Superior temporal gyrus (tissue), 1 donor: ENCODE results near the gene GNG11.
"Not testable (repeated sequence)": the region's sequence is repeated elsewhere in the genome, so short reads cannot be mapped to it uniquely, and the experiment has no call there.

Experiments used
- DNase-seq: peaks from one replicate; pipeline ENCODE4 v3.0.0-alpha.2; 2016; ENCODE audit errors: extremely low spot score

The GNG11 gene

DNA sequence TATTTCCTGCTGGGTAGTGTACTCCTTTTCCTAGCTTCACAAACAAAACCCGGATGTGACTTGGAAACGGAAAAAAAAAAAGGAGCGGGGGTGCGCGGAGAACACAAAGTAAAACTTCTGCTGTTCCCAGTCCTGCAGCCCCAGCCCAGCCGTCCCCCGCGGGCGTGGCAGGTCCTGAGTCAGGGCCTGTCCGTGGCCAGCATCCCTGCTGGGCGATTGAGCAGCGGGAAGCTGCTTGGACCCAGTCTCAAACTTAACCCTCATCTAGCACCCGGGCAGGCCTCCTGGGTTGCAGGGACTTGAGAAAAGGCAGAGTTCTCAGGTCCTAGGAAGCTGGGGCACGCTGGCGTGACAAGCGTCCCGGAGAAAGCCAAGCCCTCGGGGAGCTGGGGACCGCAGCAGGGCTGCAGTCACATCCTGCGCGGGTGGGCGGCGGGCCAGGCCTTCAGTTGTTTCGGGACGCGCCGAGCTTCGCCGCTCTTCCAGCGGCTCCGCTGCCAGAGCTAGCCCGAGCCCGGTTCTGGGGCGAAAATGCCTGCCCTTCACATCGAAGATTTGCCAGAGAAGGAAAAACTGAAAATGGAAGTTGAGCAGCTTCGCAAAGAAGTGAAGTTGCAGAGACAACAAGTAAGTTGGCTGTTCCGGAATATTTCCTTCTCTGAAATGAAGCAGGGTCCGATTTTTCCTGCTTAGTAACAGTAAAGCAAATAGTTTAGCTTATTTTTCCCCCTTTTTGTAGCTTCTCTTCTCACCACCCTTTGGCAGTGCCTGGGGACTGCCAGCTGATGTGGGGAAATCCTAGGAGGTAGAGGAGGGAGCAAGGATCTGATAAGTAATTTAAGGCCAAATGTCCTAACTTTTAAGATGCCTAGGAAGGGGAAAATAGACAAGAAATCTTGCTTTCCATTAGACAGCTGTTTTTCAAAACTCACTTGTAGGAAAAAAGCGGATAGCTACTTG is at the start of gene GNG11:
GNG11 (plus strand) TSS at position 129 of the 960 bp plus-strand sequence; CDS start at position 532, 403 bp downstream.
- peak; percentile 39 for DNase-seq

DNA sequence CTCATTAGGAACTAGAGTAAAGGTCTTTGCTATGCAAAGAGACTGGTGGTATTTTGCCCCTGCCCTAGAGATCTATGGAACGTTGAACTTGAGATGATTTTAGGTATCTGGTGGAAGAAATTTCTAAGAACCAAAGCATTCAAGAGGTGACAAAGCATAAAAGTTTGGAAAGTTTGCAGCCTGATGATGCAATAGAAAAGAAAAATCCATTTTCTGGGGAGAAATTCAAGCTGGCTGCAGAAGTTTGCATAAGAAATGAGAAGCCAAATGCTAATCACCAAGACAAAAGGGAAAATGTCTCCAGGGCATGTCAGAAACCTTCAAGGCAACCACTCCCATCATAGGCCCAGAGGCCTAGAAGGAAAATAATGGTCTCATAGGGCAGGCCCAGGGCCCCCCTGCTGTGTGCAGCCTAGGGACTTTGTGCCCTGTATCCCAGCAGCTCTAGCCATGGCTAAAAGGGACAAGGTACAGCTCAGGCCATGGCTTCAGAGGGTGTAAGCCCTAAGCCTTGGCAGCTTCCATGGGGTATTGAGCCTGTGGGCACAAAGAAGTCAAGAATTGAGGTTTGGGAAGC is 47.4 kb upstream of the GNG11 start:
- no peak for DNase-seq

DNA sequence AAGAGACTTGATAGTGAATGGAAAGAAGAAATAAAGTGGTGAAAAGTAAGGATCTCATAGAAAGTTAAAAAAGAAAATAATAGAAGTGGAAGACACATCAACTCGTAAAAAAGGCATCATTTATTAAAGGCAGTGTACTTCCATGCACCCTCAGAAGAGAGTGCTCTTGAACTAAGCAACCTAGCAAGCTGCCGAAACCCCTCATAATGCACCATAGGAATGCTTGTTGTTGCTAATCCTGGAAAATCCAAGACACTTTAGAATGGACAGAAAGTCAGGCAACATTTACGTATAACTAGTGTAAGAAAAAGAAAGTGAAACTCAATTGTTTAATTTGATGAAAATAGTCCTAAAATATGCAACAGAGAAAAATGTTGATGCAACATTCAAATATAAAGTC is 43.8 kb upstream of the GNG11 start:
- no peak for DNase-seq

DNA sequence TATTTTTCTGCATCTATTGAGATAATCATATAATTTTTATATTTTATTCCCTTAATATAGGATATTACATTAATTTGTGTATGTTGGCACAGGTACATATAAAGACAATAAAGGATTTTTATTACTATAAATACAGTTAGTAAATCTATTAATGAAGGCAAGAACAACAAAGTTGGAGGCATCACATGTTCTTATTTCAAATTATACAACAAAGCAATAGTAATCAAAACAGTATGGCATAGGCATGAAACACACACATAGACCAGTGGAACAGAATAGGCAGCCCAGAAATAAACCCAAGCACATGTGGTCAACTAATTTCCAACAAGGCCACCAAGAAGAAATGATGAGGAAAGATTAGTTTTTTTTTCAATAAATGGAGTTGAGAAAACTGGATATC is 42.2 kb upstream of the GNG11 start:
- DNase-seq, result no peak

DNA sequence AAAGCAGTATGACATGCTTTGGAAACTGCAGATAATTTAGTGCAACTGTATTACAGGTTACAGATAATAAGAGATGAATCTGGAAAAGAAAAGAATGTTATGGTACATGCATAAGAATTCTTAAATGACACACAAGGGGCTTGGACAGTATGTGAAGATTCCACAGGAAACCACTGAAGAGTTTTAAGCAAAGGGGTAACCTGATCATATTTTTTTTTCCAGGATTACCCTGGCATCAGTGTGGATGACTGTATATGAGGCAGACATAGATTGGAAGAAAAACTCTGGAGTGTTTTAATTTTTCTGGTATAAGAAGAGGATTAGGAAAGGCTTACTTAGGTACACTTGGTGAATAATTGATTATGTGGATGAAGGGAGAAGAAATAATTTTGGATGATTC is 39.1 kb upstream of the GNG11 start:
- DNase-seq, result no peak

DNA sequence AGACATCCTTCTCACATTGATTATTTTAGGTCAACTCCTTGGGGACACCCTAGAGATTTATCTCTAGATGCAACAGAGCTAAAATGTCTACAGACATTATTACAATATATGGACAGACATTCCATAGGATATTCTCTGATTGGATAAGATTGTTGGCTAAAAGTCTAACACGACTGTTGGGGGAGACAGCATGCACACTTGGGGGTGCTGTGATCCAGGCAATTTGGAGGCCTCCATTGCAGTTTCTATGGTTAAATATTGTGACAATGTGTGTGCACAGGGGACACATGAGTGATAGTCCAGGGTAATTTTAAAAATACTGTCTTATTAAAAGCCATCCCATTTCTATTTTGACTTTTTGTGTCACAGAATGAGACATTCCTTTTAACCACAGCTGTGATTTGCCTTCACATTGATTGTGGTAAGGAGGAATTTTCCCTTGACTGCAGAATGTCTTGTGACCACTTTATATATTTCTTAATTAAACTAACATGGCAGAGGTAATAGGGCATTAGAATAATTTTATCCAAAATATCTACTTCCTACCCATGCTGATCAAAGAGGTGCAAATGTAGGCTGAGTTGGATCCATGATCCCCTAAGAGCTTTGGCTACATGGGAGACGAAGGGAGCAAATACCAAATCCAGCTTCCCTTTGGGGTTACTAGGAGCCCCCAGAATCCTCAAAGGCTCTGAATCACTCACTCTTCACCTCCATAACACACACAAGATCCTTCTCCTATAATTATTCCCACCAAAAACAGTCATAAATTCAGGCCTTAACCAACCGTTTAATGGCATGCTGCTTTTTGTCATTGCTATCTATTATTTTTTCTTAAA is 38.2 kb upstream of the GNG11 start:
- DNase-seq, result no peak

DNA sequence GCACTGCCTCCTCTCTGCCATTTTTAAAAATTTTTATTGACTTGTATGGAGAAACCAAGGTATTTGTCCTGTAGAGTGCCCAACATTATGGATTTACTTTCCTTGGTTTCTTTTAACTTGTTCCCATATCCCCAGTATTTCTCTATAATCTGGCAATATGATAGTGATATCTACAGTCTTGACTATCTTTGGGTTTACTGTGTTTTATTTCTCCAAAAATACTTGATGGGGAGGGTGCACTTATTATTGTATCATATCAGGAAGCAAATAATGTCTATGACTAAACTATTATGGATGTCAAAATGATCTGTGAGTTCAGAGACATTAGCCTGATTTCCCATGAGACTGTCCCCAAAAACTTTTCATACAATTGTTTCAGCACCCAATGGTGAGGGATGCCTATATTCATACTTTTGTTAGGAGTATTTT is 37.6 kb upstream of the GNG11 start:
- DNase-seq, result no peak

DNA sequence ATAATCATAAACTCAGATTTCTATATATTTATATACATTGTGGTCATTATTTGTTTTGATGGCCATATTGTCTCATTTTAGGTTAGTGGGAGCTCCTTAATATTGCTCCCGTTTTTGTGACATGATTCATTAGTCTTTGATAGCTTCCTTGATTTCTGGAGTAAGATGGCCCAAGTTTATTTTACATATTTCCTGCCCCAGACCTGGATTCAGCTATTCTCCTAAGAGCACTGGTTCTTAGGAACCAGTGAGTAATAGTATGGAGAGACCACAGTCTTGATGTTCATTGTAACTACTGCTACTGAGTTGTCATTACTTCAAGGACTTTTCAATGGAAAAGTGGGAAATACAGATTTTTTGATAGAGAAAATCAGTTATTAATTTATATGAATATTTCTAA is 37.0 kb upstream of the GNG11 start:
- no peak for DNase-seq

DNA sequence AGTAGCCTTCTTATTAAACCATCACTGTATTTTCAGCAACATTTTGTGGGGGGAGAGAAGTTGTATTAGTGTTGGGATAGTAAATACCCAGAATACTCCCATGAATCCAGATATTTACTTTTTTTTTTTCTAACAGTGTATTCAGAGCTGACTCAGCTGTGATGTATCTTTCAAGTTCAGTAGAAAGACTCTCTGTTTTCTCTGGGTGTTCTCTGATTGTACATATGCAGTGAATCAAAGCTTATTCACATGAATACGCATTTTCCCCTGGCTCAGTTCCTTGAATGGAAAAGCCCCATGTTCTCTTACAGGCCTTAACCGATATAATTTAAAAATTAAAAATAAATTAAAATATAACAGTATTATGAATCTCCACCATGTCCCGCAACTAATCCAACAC is 32.3 kb upstream of the GNG11 start:
- no peak for DNase-seq

DNA sequence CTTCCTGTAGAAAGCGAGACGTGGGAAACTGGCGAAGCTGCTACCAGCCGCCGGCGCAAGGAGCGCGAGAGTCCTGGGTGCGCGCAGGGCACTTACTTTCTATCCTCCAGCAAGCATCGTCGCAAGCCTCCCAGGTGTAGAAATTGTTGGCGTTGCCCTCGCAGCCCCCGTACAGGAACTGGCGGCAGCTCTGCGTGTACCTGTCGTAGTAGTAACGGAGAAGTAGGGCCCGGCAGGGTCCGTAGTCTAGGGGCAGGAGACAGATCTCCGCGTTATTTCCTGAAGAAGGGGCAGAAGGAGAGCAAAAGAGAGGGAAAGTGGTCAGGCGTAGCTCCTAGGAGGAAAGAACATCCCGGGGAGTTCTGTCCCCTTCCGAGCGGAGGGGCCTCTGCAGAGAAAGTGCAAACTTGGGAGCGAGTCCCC is 31.5 kb upstream of the GNG11 start:
- DNase-seq, result no peak

DNA sequence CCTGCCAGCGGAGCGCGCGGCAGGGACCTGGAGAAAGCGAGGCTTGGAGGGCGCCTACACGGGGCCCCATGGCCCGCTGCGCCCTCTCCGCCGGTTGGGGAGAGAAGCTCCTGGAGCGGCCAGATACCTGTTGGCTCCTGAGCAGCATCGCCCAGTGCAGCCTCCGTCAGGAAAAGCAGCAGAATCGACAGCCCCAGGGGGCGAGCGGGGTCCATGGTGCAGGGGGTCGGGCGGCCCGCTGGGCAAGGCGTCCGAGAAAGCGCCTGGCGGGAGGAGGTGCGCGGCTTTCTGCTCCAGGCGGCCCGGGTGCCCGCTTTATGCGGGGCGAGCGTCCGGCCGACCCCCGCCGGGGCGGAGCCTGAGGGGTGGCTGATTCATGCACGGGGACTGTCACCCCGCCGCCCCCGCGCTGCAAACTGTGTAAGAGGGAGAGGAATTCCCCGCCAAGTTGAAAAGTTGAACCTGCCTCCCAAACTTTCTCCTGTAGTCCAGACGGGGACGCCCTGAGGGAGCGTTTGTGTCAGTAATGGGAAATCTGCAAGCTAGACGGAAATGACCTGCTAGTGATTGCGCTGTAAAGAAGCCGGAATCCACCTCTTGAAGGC is 31.0 kb upstream of the GNG11 start, which contains the start of gene TFPI2:
TFPI2 (minus strand) TSS at position 290 of the 605 bp plus-strand sequence; CDS start at position 215, 75 bp downstream.
- DNase-seq, result no peak

DNA sequence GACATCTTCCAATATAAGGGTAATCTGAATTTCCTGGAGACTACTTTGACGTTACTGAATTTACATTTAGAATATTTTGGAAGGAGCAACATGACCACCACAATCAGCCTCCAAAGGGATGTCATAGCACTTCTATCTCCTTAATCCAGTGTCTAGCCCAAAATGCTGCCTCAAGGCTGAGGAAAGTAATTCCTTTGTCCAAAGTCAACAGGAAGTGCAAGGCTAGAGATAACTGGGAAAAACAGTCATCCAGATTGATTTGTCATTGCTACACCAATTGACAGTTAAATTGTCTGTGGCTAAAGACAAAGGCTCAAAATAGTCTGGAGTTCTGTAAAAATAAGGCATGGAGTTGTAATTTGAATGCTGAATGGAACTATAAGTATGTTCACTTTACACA is 27.1 kb upstream of the GNG11 start:
- DNase-seq, result no peak

DNA sequence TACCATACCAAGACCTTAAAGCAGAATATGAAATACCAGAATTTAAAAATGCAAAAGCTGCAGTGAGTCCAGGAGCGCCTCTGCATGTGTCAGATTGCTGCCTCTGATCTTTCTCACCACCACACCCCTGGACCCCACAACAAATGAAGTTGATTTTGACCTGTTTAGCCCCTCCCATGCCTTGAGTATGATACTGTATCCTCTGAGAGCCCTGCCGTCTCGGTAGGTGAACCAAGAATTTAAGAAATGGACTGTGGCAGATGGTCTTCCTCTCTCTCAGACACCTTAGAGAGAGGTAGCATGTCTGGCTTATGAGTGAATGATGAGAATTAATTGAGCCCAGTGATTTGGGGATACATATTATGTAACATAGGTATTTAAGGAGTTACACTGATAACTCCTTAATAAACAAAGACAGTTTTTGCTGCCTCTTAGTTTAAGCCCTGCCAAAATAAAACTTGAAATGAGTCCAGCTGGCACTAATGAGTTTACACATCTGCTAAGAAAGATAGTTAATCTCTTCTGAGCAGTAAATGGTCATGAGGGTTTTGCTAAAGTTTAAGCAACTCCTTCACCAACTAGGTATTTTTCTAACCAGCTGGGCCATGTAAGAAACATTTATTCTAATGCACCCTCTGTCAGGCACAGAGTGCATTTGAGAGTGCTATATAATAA is 26.4 kb upstream of the GNG11 start:
- no peak for DNase-seq

DNA sequence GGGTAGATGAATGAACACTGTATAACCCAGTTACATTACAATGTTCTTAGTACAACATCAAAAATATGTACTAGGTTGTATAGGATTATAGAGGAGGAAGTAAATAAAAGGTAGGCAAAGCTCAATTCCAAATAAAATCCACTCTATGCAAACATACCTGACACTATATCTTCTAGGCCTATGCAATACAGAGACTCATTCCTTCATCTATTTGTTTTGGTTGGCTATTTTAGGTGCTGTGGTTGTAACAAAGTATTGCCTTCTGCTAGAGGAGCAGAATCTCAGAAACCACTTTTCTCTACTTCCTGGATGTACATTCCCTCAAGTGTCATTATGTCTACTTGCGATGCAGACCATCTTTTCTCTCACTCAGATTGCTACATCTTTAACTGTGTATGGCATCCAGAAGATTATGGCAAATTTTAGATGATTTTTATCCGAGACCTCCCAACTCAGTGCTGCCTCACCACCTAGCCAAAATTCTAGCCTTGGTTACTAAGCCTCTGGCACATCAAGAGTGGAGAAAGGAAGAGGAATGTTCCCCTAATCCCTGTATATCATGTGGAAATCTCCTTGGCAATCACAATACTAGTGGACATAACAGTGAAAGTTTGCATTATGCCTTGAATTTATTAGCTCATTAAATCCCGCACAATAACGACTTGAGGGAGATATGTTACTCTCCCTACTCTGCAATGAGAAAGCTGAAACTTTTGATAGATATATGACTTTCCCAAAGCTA is 25.5 kb upstream of the GNG11 start:
- no peak for DNase-seq

DNA sequence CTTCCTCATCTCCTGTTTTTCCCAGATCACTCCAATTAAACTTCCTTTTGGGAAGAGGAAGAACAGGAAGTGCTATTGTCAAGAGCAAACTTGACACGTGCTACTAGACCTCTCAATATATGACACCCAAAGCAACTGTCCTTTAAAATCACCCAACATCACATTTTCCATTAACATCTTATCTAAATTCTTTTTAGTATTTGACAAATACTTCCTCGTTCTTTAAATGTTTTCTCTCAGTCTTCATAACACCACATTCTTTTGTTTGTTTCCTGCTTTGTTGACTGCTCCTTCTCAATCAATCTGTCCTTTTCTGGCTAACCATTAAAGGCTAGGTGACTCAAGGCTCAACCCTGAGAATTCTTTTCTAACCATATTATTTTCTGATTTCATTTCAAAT is 23.9 kb upstream of the GNG11 start:
- DNase-seq, result no peak

DNA sequence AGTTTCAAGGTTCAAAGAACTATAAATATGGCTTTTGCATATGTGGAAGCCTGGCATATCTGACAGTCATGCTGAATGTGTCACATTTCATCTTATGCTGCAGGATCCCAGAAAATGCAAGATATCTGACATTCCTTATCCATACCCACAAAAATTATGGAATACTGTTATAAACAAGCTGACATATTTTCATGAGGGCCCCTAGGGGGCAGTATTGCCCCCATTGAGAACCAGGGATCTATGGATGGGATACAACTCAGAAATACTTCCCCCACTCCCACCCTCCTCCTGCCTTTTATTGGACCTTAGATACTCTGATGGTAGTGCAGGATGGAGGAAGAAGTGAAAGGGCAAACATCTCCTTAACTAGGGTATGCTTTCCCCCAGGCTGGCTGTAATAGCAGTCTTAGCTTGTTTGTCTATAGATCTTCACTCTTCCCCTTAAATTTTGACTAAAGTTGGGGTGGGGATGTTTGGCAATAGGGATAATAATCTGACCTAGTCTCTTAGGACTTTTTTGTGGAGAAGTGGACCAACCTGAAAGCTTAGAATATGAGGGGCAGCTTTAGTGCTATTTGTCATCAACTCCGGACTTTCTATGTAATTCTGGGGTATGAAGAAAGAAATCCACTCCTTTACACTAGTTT is 18.6 kb upstream of the GNG11 start:
- no peak for DNase-seq

DNA sequence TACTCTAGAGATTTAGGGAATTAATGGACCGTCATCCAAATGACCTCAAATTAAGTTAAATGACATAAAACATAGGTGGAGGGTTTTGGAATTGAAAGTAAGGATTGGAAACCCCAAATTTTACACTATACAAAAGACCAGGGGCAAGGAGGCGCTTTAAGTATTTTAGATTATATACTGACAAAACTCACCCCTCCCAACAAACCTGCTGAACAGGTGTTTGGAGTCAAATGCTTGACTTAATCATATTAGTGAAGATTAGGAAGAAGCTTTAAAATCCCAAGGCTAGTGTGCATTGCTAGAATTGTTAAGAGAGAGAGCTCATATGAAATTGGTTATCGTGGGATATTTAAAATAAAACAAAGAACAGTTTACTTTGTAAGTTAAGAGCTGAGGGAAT is 15.3 kb upstream of the GNG11 start, which contains the start of gene GNGT1:
GNGT1 (plus strand) TSS at position 301 of the 400 bp plus-strand sequence. CDS start 180 bp downstream, outside the sequence.
- DNase-seq, result no peak

DNA sequence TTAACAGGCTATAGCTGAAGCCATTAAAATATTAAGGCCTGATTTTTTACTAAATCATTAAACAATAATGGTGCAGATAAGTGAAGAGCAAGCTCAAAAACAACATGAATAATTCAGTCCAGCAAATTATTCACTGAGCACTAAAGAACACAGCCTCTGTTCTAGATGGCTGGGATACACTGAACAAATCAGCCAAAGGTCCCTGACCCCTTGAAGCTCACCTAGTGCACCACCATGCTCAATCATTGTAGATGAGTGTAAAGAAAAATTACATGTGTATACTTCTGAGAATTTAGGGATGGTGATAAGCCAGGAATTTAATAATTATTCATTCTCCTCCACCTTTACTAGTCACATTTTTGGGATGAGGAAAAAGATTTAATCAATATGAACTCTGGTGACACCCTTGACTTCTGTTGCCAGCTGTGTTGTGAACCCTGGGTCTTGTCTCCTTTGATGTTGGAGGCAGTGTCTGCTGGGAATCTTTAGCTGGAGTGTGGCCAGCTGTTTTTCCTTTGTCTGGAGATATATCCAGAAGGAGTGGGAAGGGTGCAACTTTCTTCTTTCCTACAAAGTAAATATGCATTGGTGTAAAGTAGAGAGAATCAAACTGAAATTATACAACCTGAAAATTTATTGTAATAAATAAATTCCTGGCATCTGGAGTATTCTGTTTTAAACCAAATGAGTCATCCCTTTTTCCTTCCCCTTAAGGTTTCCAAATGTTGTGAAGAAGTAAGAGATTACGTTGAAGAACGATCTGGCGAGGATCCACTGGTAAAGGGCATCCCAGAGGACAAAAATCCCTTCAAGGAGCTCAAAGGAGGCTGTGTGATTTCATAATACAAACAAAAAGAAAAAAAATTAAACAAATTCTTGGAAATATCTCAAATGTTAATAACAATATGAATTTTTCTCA is 11.2 kb upstream of the GNG11 start:
- no peak for DNase-seq

DNA sequence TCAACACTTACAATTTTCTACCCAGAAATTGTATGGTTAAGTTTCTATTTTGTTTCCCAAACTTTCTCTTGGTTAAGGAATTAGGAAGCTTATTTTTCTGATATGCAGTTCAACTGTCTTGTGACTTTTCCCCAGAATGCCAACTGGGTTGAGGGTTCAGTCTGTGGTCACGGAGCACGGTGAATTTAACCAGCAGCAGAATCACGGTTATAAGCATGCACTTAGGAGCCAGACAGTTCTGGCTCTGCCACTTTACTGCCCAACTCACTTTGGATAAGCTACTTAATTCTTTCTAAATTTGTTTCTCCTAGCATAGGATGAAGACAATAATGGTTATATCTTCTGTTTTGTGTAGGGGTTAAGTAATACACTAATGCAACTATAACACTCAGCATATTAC is 10.3 kb upstream of the GNG11 start:
- DNase-seq, result not testable (repeated sequence)
